Endodermal cell (in vitro differentiated cells): Measurements from ENCODE around the gene PTPRM. TPM values are rescaled to one million over a fixed set of nuclear protein-coding genes. Genes with fewer than 3 reads are reported as not detected.

Experiments used
- DNase-seq: peaks from one replicate; pipeline ENCODE4 v3.0.0-alpha.2; 2017
- H3K27ac ChIP-seq: 2 replicates; pipeline ENCODE4 v1.5.1; 2013; ENCODE audit warnings: mild to moderate bottlenecking, low read depth, low read length, moderate library complexity
- H3K27me3 ChIP-seq: 2 replicates; pipeline ENCODE4 v1.6.1; 2013; ENCODE audit warnings: mild to moderate bottlenecking, low read length, moderate library complexity; ENCODE audit not compliant: insufficient read depth, control insufficient read depth, poor library complexity, severe bottlenecking
- H3K36me3 ChIP-seq: 2 replicates; pipeline ENCODE4 v1.7.0; 2013; ENCODE audit warnings: mild to moderate bottlenecking, low read length, moderate library complexity; ENCODE audit not compliant: control insufficient read depth, insufficient read depth
- H3K4me1 ChIP-seq: one replicate; pipeline ENCODE4 v1.7.0; 2013; ENCODE audit warnings: low read length; ENCODE audit not compliant: control insufficient read depth, insufficient read depth
- H3K4me3 ChIP-seq: 2 replicates; pipeline ENCODE4 v1.5.1; 2013; ENCODE audit warnings: mild to moderate bottlenecking, low read length, moderate library complexity
- H3K9ac ChIP-seq: 2 replicates; pipeline ENCODE4 v1.6.1; 2013; ENCODE audit warnings: mild to moderate bottlenecking, low read length, moderate library complexity; ENCODE audit not compliant: poor library complexity, severe bottlenecking; ENCODE audit errors: extremely low read depth
- H3K9me3 ChIP-seq: 2 replicates; pipeline ENCODE4 v1.6.1; 2013; ENCODE audit warnings: mild to moderate bottlenecking, low read length, moderate library complexity; ENCODE audit not compliant: control insufficient read depth
- H3K27ac Mint-ChIP-seq: 2 replicates; pipeline ENCODE4 v1.8.0; 2020; ENCODE audit warnings: mixed read lengths
- H3K27me3 Mint-ChIP-seq: 2 replicates; pipeline ENCODE4 v1.8.0; 2021; ENCODE audit warnings: mild to moderate bottlenecking, mixed read lengths; ENCODE audit not compliant: insufficient read depth
- H3K36me3 Mint-ChIP-seq: 2 replicates; pipeline ENCODE4 v1.8.0; 2020; ENCODE audit warnings: low read depth, mixed read lengths
- H3K4me1 Mint-ChIP-seq: 2 replicates; pipeline ENCODE4 v1.8.0; 2020; ENCODE audit warnings: mixed read lengths
- H3K4me3 Mint-ChIP-seq: 2 replicates; pipeline ENCODE4 v1.8.0; 2020; ENCODE audit warnings: mild to moderate bottlenecking, moderate library complexity, mixed read lengths
- H3K9me3 Mint-ChIP-seq: 2 replicates; pipeline ENCODE4 v1.8.0; 2020; ENCODE audit warnings: mild to moderate bottlenecking, mixed read lengths
- WGBS, 2 experiments: methylation state at CpG; one replicate each; pipeline versions ENCODE4 v1.1.5 to v1.1.7; 2013; ENCODE audit warnings: missing lambda C conversion rate in 2 of 2, mixed read lengths in 1 of 2; ENCODE audit not compliant: insufficient coverage in 1 of 2, insufficient read length in 1 of 2; 5-methylcytosine and 5-hydroxymethylcytosine counted together
- total RNA-seq, 2 donors: library from RNA; stranded (reverse); fragmentation: NEBNext Ultra II Directional in 1 of 2; extraction: Animal tissue kit (Norgen Biotek cat#: 25700) in 1 of 2; gene quantifications; 2 replicates in 1 of 2; 3 replicates in 1 of 2; pipeline ENCODE4 v1.2.1, GENCODE V29; 2021
- TF ChIP-seq, protein P1 (sequence below): fragments of 200-600 bp; sonication (generic); conservative IDR thresholded peaks from 2 replicates; pipeline ENCODE4 v1.5.0; 2021; ENCODE audit warnings: antibody characterized with exemption, mild to moderate bottlenecking

PTPRM gene
- total RNA-seq, 2 donors from 2014 or later = 47.2 to 57.6 TPM

- H3K9me3 Mint-ChIP-seq = no peaks in the 10 kb centered on the region
- H3K27me3 Mint-ChIP-seq = no peaks in the 10 kb centered on the region
- H3K36me3 Mint-ChIP-seq = no peaks in the 10 kb centered on the region
- DNase-seq = no peak
- peaks cover 36% of the 10 kb centered on the region for H3K4me1 Mint-ChIP-seq
- H3K9ac ChIP-seq = no peak overlapping the region
- TF ChIP-seq, protein P1, sequence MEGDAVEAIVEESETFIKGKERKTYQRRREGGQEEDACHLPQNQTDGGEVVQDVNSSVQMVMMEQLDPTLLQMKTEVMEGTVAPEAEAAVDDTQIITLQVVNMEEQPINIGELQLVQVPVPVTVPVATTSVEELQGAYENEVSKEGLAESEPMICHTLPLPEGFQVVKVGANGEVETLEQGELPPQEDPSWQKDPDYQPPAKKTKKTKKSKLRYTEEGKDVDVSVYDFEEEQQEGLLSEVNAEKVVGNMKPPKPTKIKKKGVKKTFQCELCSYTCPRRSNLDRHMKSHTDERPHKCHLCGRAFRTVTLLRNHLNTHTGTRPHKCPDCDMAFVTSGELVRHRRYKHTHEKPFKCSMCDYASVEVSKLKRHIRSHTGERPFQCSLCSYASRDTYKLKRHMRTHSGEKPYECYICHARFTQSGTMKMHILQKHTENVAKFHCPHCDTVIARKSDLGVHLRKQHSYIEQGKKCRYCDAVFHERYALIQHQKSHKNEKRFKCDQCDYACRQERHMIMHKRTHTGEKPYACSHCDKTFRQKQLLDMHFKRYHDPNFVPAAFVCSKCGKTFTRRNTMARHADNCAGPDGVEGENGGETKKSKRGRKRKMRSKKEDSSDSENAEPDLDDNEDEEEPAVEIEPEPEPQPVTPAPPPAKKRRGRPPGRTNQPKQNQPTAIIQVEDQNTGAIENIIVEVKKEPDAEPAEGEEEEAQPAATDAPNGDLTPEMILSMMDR = no peak
- no peaks in the 10 kb centered on the region for H3K9me3 ChIP-seq
- peak overlapping the region; percentile 49 for H3K4me3 ChIP-seq
- H3K27ac Mint-ChIP-seq = no peak overlapping the region
- 87% methylated on average over 4 of the region's 4 CpGs; no CpG with 5 or more reads in 1 of the 2 experiments for WGBS, 2 experiments
- H3K36me3 ChIP-seq = no peaks in the 10 kb centered on the region
- H3K27ac ChIP-seq = no peak overlapping the region
- no peaks in the 10 kb centered on the region for H3K27me3 ChIP-seq
- peaks cover 13% of the 10 kb centered on the region for H3K4me1 ChIP-seq
- no peak overlapping the region for H3K4me3 Mint-ChIP-seq
Measured at GRCh38 chr18:7630731-7631442, 63.8 kb downstream of the PTPRM start.

DNA sequence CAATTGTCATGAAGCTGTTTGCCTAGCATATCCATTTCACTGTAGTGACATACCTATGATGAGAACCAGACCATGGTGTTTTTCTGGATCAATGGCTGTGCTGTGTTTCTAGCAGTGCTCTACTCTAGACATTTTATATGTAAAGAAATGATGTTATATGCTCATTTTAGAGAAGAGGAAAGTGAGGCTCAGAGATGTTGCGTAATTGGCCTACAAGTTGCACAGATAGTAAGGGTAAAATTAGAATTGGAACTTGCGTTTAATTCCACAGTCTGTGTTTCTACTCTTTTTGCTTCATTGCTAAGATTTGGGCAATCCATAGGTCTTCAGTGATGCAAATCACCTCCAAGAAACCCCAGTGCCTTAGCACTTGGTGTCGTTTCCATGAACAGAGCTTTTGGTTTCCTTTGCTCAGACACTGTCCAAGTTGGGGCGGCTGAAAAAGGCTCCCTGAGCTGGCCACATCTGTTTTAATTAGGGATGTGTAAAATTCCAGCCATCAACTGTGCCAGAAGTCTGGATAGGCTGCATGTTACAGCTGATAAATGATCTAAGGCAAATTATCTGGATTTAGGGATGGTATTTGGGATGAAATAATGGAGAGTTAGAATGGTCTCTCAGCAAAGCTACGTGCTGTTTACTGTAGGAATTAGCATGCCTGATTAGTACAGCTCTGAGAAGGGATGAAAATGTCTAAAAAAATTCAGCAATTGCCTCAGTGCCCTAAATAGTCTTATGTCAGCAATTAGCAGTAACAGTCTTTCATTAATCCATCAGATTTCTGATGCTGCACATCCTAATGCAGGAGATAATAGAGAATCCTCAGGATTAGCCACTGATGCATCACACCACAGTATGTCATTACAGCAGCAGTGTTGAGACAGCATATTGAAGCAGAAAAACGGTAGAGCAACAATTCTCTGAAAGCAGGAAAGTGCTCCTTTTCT is 65.3 kb downstream of the PTPRM start:
- no peak overlapping the region for H3K4me3 Mint-ChIP-seq
- TF ChIP-seq, protein P1 = no peak
- H3K27ac Mint-ChIP-seq = no peak overlapping the region
- H3K27me3 ChIP-seq = no peaks in the 10 kb centered on the region
- no peaks in the 10 kb centered on the region for H3K9me3 ChIP-seq
- no peaks in the 10 kb centered on the region for H3K36me3 ChIP-seq
- peak overlapping the region; percentile 1 for H3K4me3 ChIP-seq
- H3K36me3 Mint-ChIP-seq = no peaks in the 10 kb centered on the region
- no peak overlapping the region for H3K27ac ChIP-seq
- H3K27me3 Mint-ChIP-seq = no peaks in the 10 kb centered on the region
- peaks cover 13% of the 10 kb centered on the region for H3K4me1 ChIP-seq
- H3K9ac ChIP-seq = no peak overlapping the region
- no peaks in the 10 kb centered on the region for H3K9me3 Mint-ChIP-seq
- 88 to 89% methylated on average over 5 to 6 of the region's 6 CpGs for WGBS, 2 experiments
- peaks cover 29% of the 10 kb centered on the region for H3K4me1 Mint-ChIP-seq
- no peak for DNase-seq

GRCh38 chr18:7633171-7633570 is 66.1 kb downstream of the PTPRM start:
- no peak overlapping the region for H3K4me3 Mint-ChIP-seq
- H3K4me1 Mint-ChIP-seq = peaks cover 29% of the 10 kb centered on the region
- H3K9me3 Mint-ChIP-seq = no peaks in the 10 kb centered on the region
- Histone ChIP-seq H3K27me3 (no peaks in the 10 kb centered on the region), H3K9ac (no peak overlapping the region), H3K27ac (no peak overlapping the region), H3K4me3 (no peak overlapping the region), H3K9me3 (no peaks in the 10 kb centered on the region), H3K4me1 (peaks cover 13% of the 10 kb centered on the region), H3K36me3 (no peaks in the 10 kb centered on the region)
- H3K36me3 Mint-ChIP-seq = no peaks in the 10 kb centered on the region
- DNase-seq = no peak
- TF ChIP-seq, protein P1 = no peak
- 93 to 94% methylated on average over 2 of the region's 2 CpGs for WGBS, 2 experiments
- no peak overlapping the region for H3K27ac Mint-ChIP-seq
- no peaks in the 10 kb centered on the region for H3K27me3 Mint-ChIP-seq
